ENCODE results near the gene ST8SIA5. TPM values are rescaled to one million over a fixed set of nuclear protein-coding genes. Genes with fewer than 3 reads are reported as not detected.

ST8SIA5 gene
- total and polyA plus RNA-seq, 2 experiments from 2014 or later: 3.3 to 4.8 TPM

DNA sequence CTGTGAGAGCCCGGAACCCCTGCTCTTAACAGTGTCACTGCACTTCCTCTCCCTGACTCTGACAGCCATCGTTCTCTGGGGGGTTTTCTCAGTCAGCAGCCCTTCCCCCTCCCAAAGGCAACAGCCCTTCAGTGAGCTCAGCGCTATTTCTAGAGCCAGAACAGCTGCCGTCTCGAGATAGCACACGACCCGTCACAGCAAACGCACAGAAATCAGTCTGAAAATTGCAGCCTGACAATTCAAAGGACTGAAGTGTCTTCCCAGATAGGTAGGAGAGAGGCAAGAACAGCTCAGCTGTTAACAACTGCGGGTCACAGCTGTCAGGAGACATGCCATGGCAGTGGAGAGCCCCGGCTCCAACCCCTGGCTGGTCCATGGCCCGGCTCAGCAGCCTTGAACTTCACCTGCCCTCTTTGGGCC lies 45.4 kb downstream of the ST8SIA5 start:
- Histone ChIP-seq H3K27ac (ENCODE audit: low read depth) (no peak overlapping the region), H2AFZ (no peak overlapping the region), H3K36me3 (ENCODE audit: insufficient read depth) (no peaks in the 10 kb centered on the region), H3F3A (replicated peaks; ENCODE audit: low read depth) (no peaks in the 10 kb centered on the region), H3K9me2 (ENCODE audit: insufficient read depth) (no peaks in the 10 kb centered on the region), H4K20me1 (replicated peaks; ENCODE audit: insufficient read depth) (no peaks in the 10 kb centered on the region; the same call in 1 of the 2 replicates), H3K79me2 (replicated peaks; ENCODE audit: insufficient read depth) (no peaks in the 10 kb centered on the region), H3K27me3 (ENCODE audit: insufficient read depth) (no peaks in the 10 kb centered on the region), H3K4me2 (peak overlapping the region; percentile 14; the same call in 1 of the 2 replicates), H3K4me3 (no peak overlapping the region), H3K4me1 (ENCODE audit: insufficient read depth) (peaks cover 8% of the 10 kb centered on the region)
- DNase-seq (ENCODE audit: low spot score): peak; percentile 29
- TF ChIP-seq, protein P1, sequence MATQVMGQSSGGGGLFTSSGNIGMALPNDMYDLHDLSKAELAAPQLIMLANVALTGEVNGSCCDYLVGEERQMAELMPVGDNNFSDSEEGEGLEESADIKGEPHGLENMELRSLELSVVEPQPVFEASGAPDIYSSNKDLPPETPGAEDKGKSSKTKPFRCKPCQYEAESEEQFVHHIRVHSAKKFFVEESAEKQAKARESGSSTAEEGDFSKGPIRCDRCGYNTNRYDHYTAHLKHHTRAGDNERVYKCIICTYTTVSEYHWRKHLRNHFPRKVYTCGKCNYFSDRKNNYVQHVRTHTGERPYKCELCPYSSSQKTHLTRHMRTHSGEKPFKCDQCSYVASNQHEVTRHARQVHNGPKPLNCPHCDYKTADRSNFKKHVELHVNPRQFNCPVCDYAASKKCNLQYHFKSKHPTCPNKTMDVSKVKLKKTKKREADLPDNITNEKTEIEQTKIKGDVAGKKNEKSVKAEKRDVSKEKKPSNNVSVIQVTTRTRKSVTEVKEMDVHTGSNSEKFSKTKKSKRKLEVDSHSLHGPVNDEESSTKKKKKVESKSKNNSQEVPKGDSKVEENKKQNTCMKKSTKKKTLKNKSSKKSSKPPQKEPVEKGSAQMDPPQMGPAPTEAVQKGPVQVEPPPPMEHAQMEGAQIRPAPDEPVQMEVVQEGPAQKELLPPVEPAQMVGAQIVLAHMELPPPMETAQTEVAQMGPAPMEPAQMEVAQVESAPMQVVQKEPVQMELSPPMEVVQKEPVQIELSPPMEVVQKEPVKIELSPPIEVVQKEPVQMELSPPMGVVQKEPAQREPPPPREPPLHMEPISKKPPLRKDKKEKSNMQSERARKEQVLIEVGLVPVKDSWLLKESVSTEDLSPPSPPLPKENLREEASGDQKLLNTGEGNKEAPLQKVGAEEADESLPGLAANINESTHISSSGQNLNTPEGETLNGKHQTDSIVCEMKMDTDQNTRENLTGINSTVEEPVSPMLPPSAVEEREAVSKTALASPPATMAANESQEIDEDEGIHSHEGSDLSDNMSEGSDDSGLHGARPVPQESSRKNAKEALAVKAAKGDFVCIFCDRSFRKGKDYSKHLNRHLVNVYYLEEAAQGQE (IDR thresholded peaks at IDR 0.05; ENCODE audit: unreplicated experiment): no peak
- no peak for TF ChIP-seq CREB1 (CRISPR knock-in tag; IDR thresholded peaks at IDR 0.05; ENCODE audit: low read depth)
- TF ChIP-seq STAT1 (IDR thresholded peaks at IDR 0.05; ENCODE audit: unreplicated experiment): no peak
- no peak for TF ChIP-seq POLR2AphosphoS5 (IDR thresholded peaks at IDR 0.05; ENCODE audit: low read depth)
- TF ChIP-seq, protein P2, sequence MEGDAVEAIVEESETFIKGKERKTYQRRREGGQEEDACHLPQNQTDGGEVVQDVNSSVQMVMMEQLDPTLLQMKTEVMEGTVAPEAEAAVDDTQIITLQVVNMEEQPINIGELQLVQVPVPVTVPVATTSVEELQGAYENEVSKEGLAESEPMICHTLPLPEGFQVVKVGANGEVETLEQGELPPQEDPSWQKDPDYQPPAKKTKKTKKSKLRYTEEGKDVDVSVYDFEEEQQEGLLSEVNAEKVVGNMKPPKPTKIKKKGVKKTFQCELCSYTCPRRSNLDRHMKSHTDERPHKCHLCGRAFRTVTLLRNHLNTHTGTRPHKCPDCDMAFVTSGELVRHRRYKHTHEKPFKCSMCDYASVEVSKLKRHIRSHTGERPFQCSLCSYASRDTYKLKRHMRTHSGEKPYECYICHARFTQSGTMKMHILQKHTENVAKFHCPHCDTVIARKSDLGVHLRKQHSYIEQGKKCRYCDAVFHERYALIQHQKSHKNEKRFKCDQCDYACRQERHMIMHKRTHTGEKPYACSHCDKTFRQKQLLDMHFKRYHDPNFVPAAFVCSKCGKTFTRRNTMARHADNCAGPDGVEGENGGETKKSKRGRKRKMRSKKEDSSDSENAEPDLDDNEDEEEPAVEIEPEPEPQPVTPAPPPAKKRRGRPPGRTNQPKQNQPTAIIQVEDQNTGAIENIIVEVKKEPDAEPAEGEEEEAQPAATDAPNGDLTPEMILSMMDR (conservative IDR thresholded peaks at IDR 0.05; ENCODE audit: low read depth in 2 of 2): no peak
- TF ChIP-seq, protein P3, sequence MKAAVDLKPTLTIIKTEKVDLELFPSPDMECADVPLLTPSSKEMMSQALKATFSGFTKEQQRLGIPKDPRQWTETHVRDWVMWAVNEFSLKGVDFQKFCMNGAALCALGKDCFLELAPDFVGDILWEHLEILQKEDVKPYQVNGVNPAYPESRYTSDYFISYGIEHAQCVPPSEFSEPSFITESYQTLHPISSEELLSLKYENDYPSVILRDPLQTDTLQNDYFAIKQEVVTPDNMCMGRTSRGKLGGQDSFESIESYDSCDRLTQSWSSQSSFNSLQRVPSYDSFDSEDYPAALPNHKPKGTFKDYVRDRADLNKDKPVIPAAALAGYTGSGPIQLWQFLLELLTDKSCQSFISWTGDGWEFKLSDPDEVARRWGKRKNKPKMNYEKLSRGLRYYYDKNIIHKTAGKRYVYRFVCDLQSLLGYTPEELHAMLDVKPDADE (IDR thresholded peaks at IDR 0.05): no peak
- TF ChIP-seq ZNF331 (CRISPR knock-in tag; IDR thresholded peaks at IDR 0.05; ENCODE audit: low read depth): no peak
- no peak for TF ChIP-seq NANOG (IDR thresholded peaks at IDR 0.05; ENCODE audit: borderline replicate concordance)
- no peak for TF ChIP-seq JUNB (IDR thresholded peaks at IDR 0.05; ENCODE audit: unreplicated experiment)
- no peak for TF ChIP-seq EZH2phosphoT487 (IDR thresholded peaks at IDR 0.05; ENCODE audit: unreplicated experiment)
- TF ChIP-seq EZH2 (IDR thresholded peaks at IDR 0.05; ENCODE audit: low read depth, unreplicated experiment): no peak
- no peak for TF ChIP-seq ZNF114 (CRISPR knock-in tag; IDR thresholded peaks at IDR 0.05)
- no peak overlapping the region for H3K27ac Mint-ChIP-seq
- peak; percentile 25; the same call in 2 of the 3 replicates for ATAC-seq
- no peaks in the 10 kb centered on the region for H3K36me3 Mint-ChIP-seq (ENCODE audit: low read depth)
- no peaks in the 10 kb centered on the region; the same call in 2 of the 3 replicates for H3K9me3 Mint-ChIP-seq
- peaks cover 11% of the 10 kb centered on the region for H3K27me3 Mint-ChIP-seq (ENCODE audit: insufficient read depth, low read depth, poor library complexity)
- no peak overlapping the region for H3K4me3 Mint-ChIP-seq
- H3K4me1 Mint-ChIP-seq: peaks cover 16% of the 10 kb centered on the region
